Liver (tissue), 9 donors: ENCODE results near the gene DACH1. TPM values are rescaled to one million over a fixed set of nuclear protein-coding genes. Genes with fewer than 3 reads are reported as not detected.

ENCODE experiments used
- DNase-seq: peaks from one replicate; pipeline ENCODE4 v3.0.0-alpha.2; 2017; ENCODE audit warnings: low spot score
- H3K27ac ChIP-seq, 2 donors: one replicate each; pipeline ENCODE4 v1.7.0; 2013; ENCODE audit warnings: inconsistent platforms in 2 of 2, low read length in 2 of 2, control low read depth in 1 of 2, low read depth in 1 of 2, mild to moderate bottlenecking in 1 of 2
- H3K27me3 ChIP-seq, 4 donors: one replicate each; pipeline versions ENCODE4 v1.6.1 to v1.7.0; 2013; ENCODE audit warnings: low read length in 3 of 4, inconsistent platforms in 1 of 4, mild to moderate bottlenecking in 1 of 4, moderate library complexity in 1 of 4; ENCODE audit not compliant: control insufficient read depth in 4 of 4, insufficient read depth in 4 of 4
- H3K36me3 ChIP-seq, 4 donors: one replicate each; pipeline versions ENCODE4 v1.6.1 to v1.7.0; 2013; ENCODE audit warnings: low read length in 3 of 4, mild to moderate bottlenecking in 3 of 4, low read depth in 1 of 4, moderate library complexity in 1 of 4; ENCODE audit not compliant: control insufficient read depth in 4 of 4, insufficient read depth in 3 of 4
- H3K4me1 ChIP-seq, 4 donors: one replicate each; pipeline versions ENCODE4 v1.6.1 to v1.7.0; 2013; ENCODE audit warnings: low read length in 3 of 4, mild to moderate bottlenecking in 3 of 4, moderate library complexity in 1 of 4; ENCODE audit not compliant: control insufficient read depth in 4 of 4, insufficient read depth in 4 of 4
- H3K4me3 ChIP-seq, 3 donors: one replicate each; pipeline versions ENCODE4 v1.6.1 to v1.7.0; 2013; ENCODE audit warnings: low read length in 3 of 3, control low read depth in 1 of 3, low read depth in 1 of 3, mild to moderate bottlenecking in 1 of 3
- H3K9ac ChIP-seq, 2 donors: one replicate each; pipeline ENCODE4 v1.7.0; 2013; ENCODE audit warnings: low read length in 2 of 2, mild to moderate bottlenecking in 2 of 2, moderate library complexity in 2 of 2, control low read depth in 1 of 2, low read depth in 1 of 2
- H3K9me3 ChIP-seq, 4 donors: one replicate each; pipeline versions ENCODE4 v1.6.1 to v1.7.0; 2013; ENCODE audit warnings: low read length in 3 of 4; ENCODE audit not compliant: control insufficient read depth in 4 of 4
- EGR1 ChIP-seq, 2 donors: IDR thresholded peaks; 2 replicates each; pipeline ENCODE4 v1.6.1; 2016 to 2018; ENCODE audit warnings: antibody characterized with exemption in 2 of 2, low read depth in 2 of 2
- FOXA1 ChIP-seq: IDR thresholded peaks from 2 replicates; pipeline ENCODE4 v1.6.1; 2016; ENCODE audit warnings: antibody characterized with exemption
- FOXA2 ChIP-seq: IDR thresholded peaks from 2 replicates; pipeline ENCODE4 v1.6.1; 2016; ENCODE audit warnings: antibody characterized with exemption
- GABPA ChIP-seq, 2 donors: IDR thresholded peaks in 1 of 2; conservative IDR thresholded peaks in 1 of 2; 2 replicates each; pipeline ENCODE4 v1.6.1; 2016; ENCODE audit warnings: antibody characterized with exemption in 2 of 2, mild to moderate bottlenecking in 1 of 2, moderate library complexity in 1 of 2
- JUND ChIP-seq, 2 donors: IDR thresholded peaks; 2 replicates each; pipeline ENCODE4 v1.6.1; 2016; ENCODE audit warnings: antibody characterized with exemption in 2 of 2
- NR2F2 ChIP-seq: IDR thresholded peaks from 2 replicates; pipeline ENCODE4 v1.6.1; 2016; ENCODE audit warnings: antibody characterized with exemption
- RAD21 ChIP-seq, 2 donors: IDR thresholded peaks; 2 replicates each; pipeline ENCODE4 v1.6.1; 2016; ENCODE audit warnings: antibody characterized with exemption in 2 of 2, mild to moderate bottlenecking in 2 of 2
- RXRA ChIP-seq, 2 donors: IDR thresholded peaks; 2 replicates each; pipeline ENCODE4 v1.6.1; 2017 to 2018; ENCODE audit warnings: antibody characterized with exemption in 2 of 2, mild to moderate bottlenecking in 1 of 2
- SP1 ChIP-seq: IDR thresholded peaks from 2 replicates; pipeline ENCODE4 v1.6.1; 2018; ENCODE audit warnings: antibody characterized with exemption, mild to moderate bottlenecking
- YY1 ChIP-seq: IDR thresholded peaks from 2 replicates; pipeline ENCODE4 v1.6.1; 2016; ENCODE audit warnings: antibody characterized with exemption, mild to moderate bottlenecking
- WGBS: extraction: QIAGEN DNeasy Blood & Tissue Kit; methylation state at CpG from one replicate; pipeline ENCODE4 v1.1.7; 2013; 5-methylcytosine and 5-hydroxymethylcytosine counted together
- polyA plus RNA-seq, 2 donors: library from polyadenylated mRNA; stranded (reverse) in 1 of 2; unstranded in 1 of 2; fragments of 200-250 nt in 1 of 2; fragments of >200 nt in 1 of 2; fragmentation: Nextera tagmentation in 1 of 2; extraction: Ambion mirVana in 1 of 2; gene quantifications; one replicate each; pipeline versions ENCODE4 v1.2.1 to v1.2.3, GENCODE V29; 2013 to 2015
- total RNA-seq, 2 donors: library from RNA; depleted of rRNA; stranded (reverse); fragments of >200 nt; gene quantifications; one replicate each; pipeline ENCODE4 v1.2.3, GENCODE V29; 2014
- TF ChIP-seq, protein P1 (sequence below): IDR thresholded peaks from 2 replicates; pipeline ENCODE4 v1.6.1; 2016; ENCODE audit warnings: antibody characterized with exemption
- TF ChIP-seq, protein P2 (sequence below): IDR thresholded peaks from 2 replicates; pipeline ENCODE4 v1.6.1; 2016; ENCODE audit warnings: antibody characterized with exemption, mild to moderate bottlenecking
- TF ChIP-seq, protein P3 (sequence below): fragments of 150-350 bp; IDR thresholded peaks from 2 replicates; pipeline ENCODE4 v1.5.1; 2017; ENCODE audit warnings: improper control_type of control experiment, low read depth, low read length; ENCODE audit not compliant: missing input control
- TF ChIP-seq, protein P4 (sequence below): IDR thresholded peaks from 2 replicates; pipeline ENCODE4 v1.6.1; 2016; ENCODE audit warnings: antibody characterized with exemption
- donor health status: healthy.
- donor health status: healthy.
- donor health status: healthy.
- donor health status: healthy.
- donor health status: healthy.

DACH1 gene
- total and polyA plus RNA-seq, 4 donors, result 0.28 to 1.9 (median 0.77) TPM

DNA sequence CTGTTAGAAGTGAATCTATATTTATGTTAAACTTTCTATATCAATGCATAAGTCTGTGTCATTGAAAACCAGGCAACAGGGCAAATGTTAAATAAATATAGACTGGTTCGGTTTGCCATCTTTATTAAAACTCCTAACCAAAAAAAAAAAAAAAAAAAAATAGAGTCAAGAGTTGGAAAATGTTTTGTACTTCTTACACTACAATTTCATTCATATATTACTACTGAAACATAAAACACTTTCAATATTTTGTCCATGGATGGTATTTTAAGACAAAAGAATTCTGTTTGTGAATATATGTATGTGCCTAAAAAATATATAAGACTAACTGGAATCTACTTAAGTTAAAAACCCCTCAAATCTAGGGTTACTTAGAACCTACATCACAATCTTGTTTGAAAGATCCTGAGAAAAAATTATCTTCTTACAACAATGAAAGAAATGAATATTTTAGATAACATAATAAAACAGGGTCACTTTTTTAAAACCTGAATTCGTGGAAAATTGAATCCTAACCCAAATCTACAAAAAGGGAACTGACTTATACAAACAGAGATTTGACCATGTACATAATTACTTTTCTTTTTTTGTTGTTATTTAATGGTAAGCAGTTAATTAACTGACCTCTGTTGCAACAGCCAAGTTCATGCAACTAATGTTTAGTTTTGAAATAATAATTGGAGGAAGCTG, 5.1 kb downstream of the DACH1 start:
- TF ChIP-seq, protein P1, sequence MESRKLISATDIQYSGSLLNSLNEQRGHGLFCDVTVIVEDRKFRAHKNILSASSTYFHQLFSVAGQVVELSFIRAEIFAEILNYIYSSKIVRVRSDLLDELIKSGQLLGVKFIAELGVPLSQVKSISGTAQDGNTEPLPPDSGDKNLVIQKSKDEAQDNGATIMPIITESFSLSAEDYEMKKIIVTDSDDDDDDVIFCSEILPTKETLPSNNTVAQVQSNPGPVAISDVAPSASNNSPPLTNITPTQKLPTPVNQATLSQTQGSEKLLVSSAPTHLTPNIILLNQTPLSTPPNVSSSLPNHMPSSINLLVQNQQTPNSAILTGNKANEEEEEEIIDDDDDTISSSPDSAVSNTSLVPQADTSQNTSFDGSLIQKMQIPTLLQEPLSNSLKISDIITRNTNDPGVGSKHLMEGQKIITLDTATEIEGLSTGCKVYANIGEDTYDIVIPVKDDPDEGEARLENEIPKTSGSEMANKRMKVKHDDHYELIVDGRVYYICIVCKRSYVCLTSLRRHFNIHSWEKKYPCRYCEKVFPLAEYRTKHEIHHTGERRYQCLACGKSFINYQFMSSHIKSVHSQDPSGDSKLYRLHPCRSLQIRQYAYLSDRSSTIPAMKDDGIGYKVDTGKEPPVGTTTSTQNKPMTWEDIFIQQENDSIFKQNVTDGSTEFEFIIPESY, result no peak
- no peak for TF ChIP-seq SP1
- no peak for TF ChIP-seq JUND (IDR thresholded peaks at IDR 0.05)
- no peak for TF ChIP-seq RAD21 (IDR thresholded peaks at IDR 0.05)
- no peak for TF ChIP-seq EGR1 (IDR thresholded peaks at IDR 0.05; ENCODE audit: low read depth in 2 of 2)
- TF ChIP-seq, protein P2, sequence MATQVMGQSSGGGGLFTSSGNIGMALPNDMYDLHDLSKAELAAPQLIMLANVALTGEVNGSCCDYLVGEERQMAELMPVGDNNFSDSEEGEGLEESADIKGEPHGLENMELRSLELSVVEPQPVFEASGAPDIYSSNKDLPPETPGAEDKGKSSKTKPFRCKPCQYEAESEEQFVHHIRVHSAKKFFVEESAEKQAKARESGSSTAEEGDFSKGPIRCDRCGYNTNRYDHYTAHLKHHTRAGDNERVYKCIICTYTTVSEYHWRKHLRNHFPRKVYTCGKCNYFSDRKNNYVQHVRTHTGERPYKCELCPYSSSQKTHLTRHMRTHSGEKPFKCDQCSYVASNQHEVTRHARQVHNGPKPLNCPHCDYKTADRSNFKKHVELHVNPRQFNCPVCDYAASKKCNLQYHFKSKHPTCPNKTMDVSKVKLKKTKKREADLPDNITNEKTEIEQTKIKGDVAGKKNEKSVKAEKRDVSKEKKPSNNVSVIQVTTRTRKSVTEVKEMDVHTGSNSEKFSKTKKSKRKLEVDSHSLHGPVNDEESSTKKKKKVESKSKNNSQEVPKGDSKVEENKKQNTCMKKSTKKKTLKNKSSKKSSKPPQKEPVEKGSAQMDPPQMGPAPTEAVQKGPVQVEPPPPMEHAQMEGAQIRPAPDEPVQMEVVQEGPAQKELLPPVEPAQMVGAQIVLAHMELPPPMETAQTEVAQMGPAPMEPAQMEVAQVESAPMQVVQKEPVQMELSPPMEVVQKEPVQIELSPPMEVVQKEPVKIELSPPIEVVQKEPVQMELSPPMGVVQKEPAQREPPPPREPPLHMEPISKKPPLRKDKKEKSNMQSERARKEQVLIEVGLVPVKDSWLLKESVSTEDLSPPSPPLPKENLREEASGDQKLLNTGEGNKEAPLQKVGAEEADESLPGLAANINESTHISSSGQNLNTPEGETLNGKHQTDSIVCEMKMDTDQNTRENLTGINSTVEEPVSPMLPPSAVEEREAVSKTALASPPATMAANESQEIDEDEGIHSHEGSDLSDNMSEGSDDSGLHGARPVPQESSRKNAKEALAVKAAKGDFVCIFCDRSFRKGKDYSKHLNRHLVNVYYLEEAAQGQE, result no peak
- no peak for TF ChIP-seq RXRA (IDR thresholded peaks at IDR 0.05)
- TF ChIP-seq, protein P3, sequence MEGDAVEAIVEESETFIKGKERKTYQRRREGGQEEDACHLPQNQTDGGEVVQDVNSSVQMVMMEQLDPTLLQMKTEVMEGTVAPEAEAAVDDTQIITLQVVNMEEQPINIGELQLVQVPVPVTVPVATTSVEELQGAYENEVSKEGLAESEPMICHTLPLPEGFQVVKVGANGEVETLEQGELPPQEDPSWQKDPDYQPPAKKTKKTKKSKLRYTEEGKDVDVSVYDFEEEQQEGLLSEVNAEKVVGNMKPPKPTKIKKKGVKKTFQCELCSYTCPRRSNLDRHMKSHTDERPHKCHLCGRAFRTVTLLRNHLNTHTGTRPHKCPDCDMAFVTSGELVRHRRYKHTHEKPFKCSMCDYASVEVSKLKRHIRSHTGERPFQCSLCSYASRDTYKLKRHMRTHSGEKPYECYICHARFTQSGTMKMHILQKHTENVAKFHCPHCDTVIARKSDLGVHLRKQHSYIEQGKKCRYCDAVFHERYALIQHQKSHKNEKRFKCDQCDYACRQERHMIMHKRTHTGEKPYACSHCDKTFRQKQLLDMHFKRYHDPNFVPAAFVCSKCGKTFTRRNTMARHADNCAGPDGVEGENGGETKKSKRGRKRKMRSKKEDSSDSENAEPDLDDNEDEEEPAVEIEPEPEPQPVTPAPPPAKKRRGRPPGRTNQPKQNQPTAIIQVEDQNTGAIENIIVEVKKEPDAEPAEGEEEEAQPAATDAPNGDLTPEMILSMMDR, result no peak
- no peak for TF ChIP-seq NR2F2
- TF ChIP-seq GABPA (IDR thresholded peaks at IDR 0.05 in 1 of 2, conservative IDR thresholded peaks at IDR 0.05 in 1 of 2), result no peak
- TF ChIP-seq FOXA1, result no peak
- TF ChIP-seq, protein P4, sequence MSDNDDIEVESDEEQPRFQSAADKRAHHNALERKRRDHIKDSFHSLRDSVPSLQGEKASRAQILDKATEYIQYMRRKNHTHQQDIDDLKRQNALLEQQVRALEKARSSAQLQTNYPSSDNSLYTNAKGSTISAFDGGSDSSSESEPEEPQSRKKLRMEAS, result no peak
- no peak for TF ChIP-seq FOXA2
- no peak overlapping the region for H3K9ac ChIP-seq
- no peak for DNase-seq
- 37% methylated on average over 2 of the region's 2 CpGs for WGBS
- peaks cover 13 to 27% (median 21%) of the 10 kb centered on the region in 4 donors for H3K4me1 ChIP-seq
- no peak overlapping the region for H3K27ac ChIP-seq
- peaks cover 0 to 12% (median 5%) of the 10 kb centered on the region in 4 donors for H3K27me3 ChIP-seq
- no peaks in the 10 kb centered on the region for H3K36me3 ChIP-seq
- no peak overlapping the region for H3K4me3 ChIP-seq
- no peaks in the 10 kb centered on the region for H3K9me3 ChIP-seq

DNA sequence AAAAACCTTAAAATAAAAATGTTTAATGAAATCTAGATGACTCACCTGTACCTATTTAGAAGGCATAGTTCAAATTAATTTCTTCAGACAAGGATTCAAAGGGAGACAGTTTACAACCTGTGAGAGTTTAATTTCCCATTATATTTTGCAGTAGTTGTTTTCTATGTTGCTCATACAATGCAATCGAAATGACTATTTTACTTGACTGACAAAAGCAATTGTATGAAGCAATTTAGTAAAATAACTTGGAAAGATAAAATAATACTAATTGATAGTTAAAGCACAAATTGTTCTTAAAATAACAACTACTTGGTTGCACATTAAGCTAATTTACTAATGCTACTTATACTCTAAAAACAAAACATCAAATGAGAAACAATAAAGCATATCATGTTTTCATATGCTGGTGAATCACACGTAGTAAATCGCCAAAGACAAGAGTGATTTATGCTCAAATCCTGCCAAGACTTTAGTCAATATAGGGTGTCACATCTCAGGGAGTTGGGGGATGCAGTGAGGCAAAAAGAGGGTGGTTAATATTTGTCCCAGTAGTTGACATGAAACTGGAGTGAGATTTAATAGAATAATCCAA, 6.4 kb downstream of the DACH1 start:
- peaks cover 0 to 9% (median 5%) of the 10 kb centered on the region in 4 donors for H3K27me3 ChIP-seq
- H3K4me1 ChIP-seq, result peaks cover 6 to 16% (median 13%) of the 10 kb centered on the region in 4 donors
- H3K4me3 ChIP-seq, result no peak overlapping the region
- H3K9ac ChIP-seq, result no peak overlapping the region
- H3K27ac ChIP-seq, result no peak overlapping the region
- H3K9me3 ChIP-seq, result no peaks in the 10 kb centered on the region
- no peak for DNase-seq
- no peaks in the 10 kb centered on the region for H3K36me3 ChIP-seq
- WGBS, result 51% methylated on average over 3 of the region's 3 CpGs
- TF ChIP-seq YY1, result no peak
